ENCODE data around the gene TBATA.
A peak's percentile ranks its signal among the peaks of the same experiment; 100 is the strongest.

Gene TBATA

GRCh38 chr10:70761031-70761601, 24.1 kb downstream of the TBATA start:
- TF ChIP-seq ZNF629 (tag by site-specific recombination; IDR thresholded peaks at IDR 0.05) (no peak), BCL11A (tag by site-specific recombination; IDR thresholded peaks at IDR 0.05; ENCODE audit: low read depth) (no peak), ZNF624 (tag by site-specific recombination; IDR thresholded peaks at IDR 0.05) (no peak), ZNF549 (tag by site-specific recombination; IDR thresholded peaks at IDR 0.05) (no peak), CTCF (tag by site-specific recombination; IDR thresholded peaks at IDR 0.05) (peak; percentile 32; the same call in 1 of the 2 replicates), REPIN1 (tag by site-specific recombination; IDR thresholded peaks at IDR 0.05; ENCODE audit: low read depth) (no peak), ZNF639 (tag by site-specific recombination; IDR thresholded peaks at IDR 0.05) (no peak), ZNF2 (tag by site-specific recombination; IDR thresholded peaks at IDR 0.05) (no peak), ZNF148 (tag by site-specific recombination; IDR thresholded peaks at IDR 0.05; ENCODE audit: borderline replicate concordance) (no peak)
- CTCF ChIA-PET: interaction anchor here (0.6 to 2.1 kb wide), 5 partner anchors 66 to 211 kb away, joined by 4 to 11 read pairs (median 4); no protein-coding TSS in a partner anchor
- POLR2A ChIA-PET: no interaction called here
- Histone ChIP-seq H3K4me3 (ENCODE audit: low read depth, low read length) (no peak overlapping the region), H3K4me1 (ENCODE audit: control insufficient read depth, insufficient read depth, low read length) (no peaks in the 10 kb centered on the region), H3K9me3 (ENCODE audit: control insufficient read depth, insufficient read depth, low read depth, low read length) (no peaks in the 10 kb centered on the region), H3K27ac (ENCODE audit: extremely low read depth, low read depth, low read length) (no peak overlapping the region), H3K36me3 (ENCODE audit: control insufficient read depth in 2 of 2, insufficient read depth in 1 of 2, low read length in 2 of 2) (no peaks in the 10 kb centered on the region)

- TF ChIP-seq ZFP3 (tag by site-specific recombination; IDR thresholded peaks at IDR 0.05; ENCODE audit: low read depth) (no peak), ZNF701 (tag by site-specific recombination; IDR thresholded peaks at IDR 0.05) (no peak), ZNF433 (tag by site-specific recombination; IDR thresholded peaks at IDR 0.05; ENCODE audit: low read depth) (no peak), HOXD13 (CRISPR knock-in tag; IDR thresholded peaks at IDR 0.05; ENCODE audit: borderline replicate concordance) (no peak)
- Histone ChIP-seq H3K36me3 (ENCODE audit: control insufficient read depth in 2 of 2, insufficient read depth in 1 of 2, low read length in 2 of 2) (no peaks in the 10 kb centered on the region), H3K27ac (ENCODE audit: extremely low read depth, low read depth, low read length) (no peak overlapping the region), H3K4me3 (ENCODE audit: low read depth, low read length) (no peak overlapping the region), H3K9me3 (ENCODE audit: control insufficient read depth, insufficient read depth, low read depth, low read length) (no peaks in the 10 kb centered on the region), H3K4me1 (ENCODE audit: control insufficient read depth, insufficient read depth, low read length) (no peaks in the 10 kb centered on the region)
- CTCF ChIA-PET: interaction anchor here (0.6 to 2.1 kb wide), 10 partner anchors 12 to 1095 kb away, joined by 3 to 11 read pairs (median 3); no protein-coding TSS in a partner anchor
- POLR2A ChIA-PET: no interaction called here
Observed at GRCh38 chr10:70760271-70760787, 24.8 kb downstream of the TBATA start.

GRCh38 chr10:70759781-70760180, 25.4 kb downstream of the TBATA start:
- Histone ChIP-seq H3K27ac (ENCODE audit: extremely low read depth, low read depth, low read length) (no peak overlapping the region), H3K4me3 (ENCODE audit: low read depth, low read length) (no peak overlapping the region), H3K9me3 (ENCODE audit: control insufficient read depth, insufficient read depth, low read depth, low read length) (no peaks in the 10 kb centered on the region), H3K4me1 (ENCODE audit: control insufficient read depth, insufficient read depth, low read length) (no peaks in the 10 kb centered on the region), H3K36me3 (ENCODE audit: control insufficient read depth in 2 of 2, insufficient read depth in 1 of 2, low read length in 2 of 2) (no peaks in the 10 kb centered on the region)
- CTCF ChIA-PET: interaction anchor here (0.6 to 2.5 kb wide), 36 partner anchors 8 to 1096 kb away, joined by 3 to 17 read pairs (median 4); no protein-coding TSS in a partner anchor
- POLR2A ChIA-PET: no interaction called here
- TF ChIP-seq ZNF292 (tag by site-specific recombination; IDR thresholded peaks at IDR 0.05; ENCODE audit: borderline replicate concordance, low read depth) (no peak), EGR2 (tag by site-specific recombination; IDR thresholded peaks at IDR 0.05; ENCODE audit: low read depth) (0 out of 2 replicates have a peak, but pooled peaks have one; percentile 13), PATZ1 (tag by site-specific recombination; IDR thresholded peaks at IDR 0.05) (no peak), ZIC2 (tag by site-specific recombination; IDR thresholded peaks at IDR 0.05) (peak; percentile 81), ZNF16 (tag by site-specific recombination; IDR thresholded peaks at IDR 0.05; ENCODE audit: low read depth) (no peak), ZNF521 (tag by site-specific recombination; IDR thresholded peaks at IDR 0.05) (no peak), ZFHX2 (tag by site-specific recombination; conservative IDR thresholded peaks at IDR 0.05) (peak; percentile 50), ZSCAN30 (tag by site-specific recombination; IDR thresholded peaks at IDR 0.05) (no peak), ZNF791 (tag by site-specific recombination; IDR thresholded peaks at IDR 0.05) (no peak), ZNF837 (tag by site-specific recombination; IDR thresholded peaks at IDR 0.05) (no peak)
